Measurements from ENCODE around the gene SYT17. TPM values are rescaled to one million over a fixed set of nuclear protein-coding genes. Genes with fewer than 3 reads are reported as not detected.

The SYT17 gene
- total and polyA plus RNA-seq, 12 donors = 0.20 to 1.3 (median 0.59) TPM

DNA sequence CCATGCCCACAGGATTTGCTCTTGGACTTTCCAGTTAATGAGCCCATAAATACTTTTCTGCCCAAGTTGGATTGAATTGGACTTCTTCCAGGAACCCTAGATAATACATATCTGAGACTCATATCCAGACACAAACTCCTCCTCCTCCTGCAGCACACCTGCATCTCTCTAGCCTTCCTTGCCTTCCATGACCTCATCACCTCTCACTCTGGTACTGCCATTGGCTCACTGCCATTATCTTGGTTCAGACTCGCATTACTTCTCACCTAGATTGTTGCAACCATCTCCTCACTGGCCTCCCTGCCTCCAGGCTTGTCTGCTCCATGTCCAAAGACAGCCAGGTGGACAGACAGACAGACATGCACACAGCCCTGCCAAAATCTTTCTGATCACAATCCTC is 4.8 kb upstream of the SYT17 start:
- DNase-seq (no peak), ATAC-seq (no peak)
- H3K4me3 ChIP-seq = no peak overlapping the region
- intact Hi-C loops (cut with DNase I) = loop anchor here in 4 of 10 donors (10.0 kb wide), 3 partner anchors 48 to 212 kb away; partner anchors contain the start of gene ITPRIPL2 (in 2 of the 4)
- H3K36me3 ChIP-seq = no peaks in the 10 kb centered on the region
- peaks cover 0 to 12% (median 6%) of the 10 kb centered on the region in 9 donors for H3K4me1 ChIP-seq
- no peak overlapping the region for H3K27ac ChIP-seq
- H3K27me3 ChIP-seq = peaks cover 0 to 30% (median 12%) of the 10 kb centered on the region in 7 donors
- H3K9me3 ChIP-seq = no peaks in the 10 kb centered on the region
- WGBS, 2 donors = 79 to 90% methylated on average over 1 of the region's 1 CpG
- TF ChIP-seq, protein P1, sequence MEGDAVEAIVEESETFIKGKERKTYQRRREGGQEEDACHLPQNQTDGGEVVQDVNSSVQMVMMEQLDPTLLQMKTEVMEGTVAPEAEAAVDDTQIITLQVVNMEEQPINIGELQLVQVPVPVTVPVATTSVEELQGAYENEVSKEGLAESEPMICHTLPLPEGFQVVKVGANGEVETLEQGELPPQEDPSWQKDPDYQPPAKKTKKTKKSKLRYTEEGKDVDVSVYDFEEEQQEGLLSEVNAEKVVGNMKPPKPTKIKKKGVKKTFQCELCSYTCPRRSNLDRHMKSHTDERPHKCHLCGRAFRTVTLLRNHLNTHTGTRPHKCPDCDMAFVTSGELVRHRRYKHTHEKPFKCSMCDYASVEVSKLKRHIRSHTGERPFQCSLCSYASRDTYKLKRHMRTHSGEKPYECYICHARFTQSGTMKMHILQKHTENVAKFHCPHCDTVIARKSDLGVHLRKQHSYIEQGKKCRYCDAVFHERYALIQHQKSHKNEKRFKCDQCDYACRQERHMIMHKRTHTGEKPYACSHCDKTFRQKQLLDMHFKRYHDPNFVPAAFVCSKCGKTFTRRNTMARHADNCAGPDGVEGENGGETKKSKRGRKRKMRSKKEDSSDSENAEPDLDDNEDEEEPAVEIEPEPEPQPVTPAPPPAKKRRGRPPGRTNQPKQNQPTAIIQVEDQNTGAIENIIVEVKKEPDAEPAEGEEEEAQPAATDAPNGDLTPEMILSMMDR (IDR thresholded peaks at IDR 0.05) = no peak

DNA sequence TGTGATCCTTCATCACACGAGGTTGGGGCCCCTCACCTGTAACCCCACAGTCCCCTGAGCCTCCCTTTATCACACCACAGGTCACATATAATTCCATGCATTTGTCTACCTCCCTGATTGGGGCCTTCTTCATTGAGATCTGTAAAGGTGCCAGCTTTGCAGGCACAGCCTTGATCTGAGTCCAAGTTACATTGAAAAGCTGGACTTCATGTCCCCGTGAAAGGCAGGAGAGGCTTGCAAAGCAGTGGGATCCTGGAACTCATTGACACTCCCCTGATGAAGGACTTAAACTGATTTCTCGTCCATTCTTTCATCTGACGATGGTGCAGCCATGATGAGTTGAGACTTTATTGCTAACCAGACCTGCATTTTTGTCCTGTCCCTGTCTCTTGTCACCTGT is 3.8 kb upstream of the SYT17 start:
- intact Hi-C loops (cut with DNase I) = loop anchor here in 4 of 10 donors (10.0 kb wide), 3 partner anchors 49 to 211 kb away; partner anchors contain the start of gene ITPRIPL2 (in 2 of the 4)
- Histone ChIP-seq H3K4me3 (no peak overlapping the region), H3K36me3 (no peaks in the 10 kb centered on the region), H3K4me1 (peaks cover 0 to 22% (median 15%) of the 10 kb centered on the region in 9 donors), H3K27me3 (peaks cover 0 to 39% (median 22%) of the 10 kb centered on the region in 7 donors), H3K27ac (no peak overlapping the region), H3K9me3 (no peaks in the 10 kb centered on the region)
- ATAC-seq (no peak), DNase-seq (no peak)
- TF ChIP-seq, protein P1 (IDR thresholded peaks at IDR 0.05) = no peak
- 63 to 75% methylated on average over 4 of the region's 4 CpGs for WGBS, 2 donors

- Histone ChIP-seq H3K4me1 (peaks cover 0 to 24% (median 15%) of the 10 kb centered on the region in 9 donors), H3K27ac (no peak overlapping the region), H3K4me3 (no peak overlapping the region), H3K27me3 (peaks cover 0 to 47% (median 27%) of the 10 kb centered on the region in 7 donors), H3K9me3 (no peaks in the 10 kb centered on the region), H3K36me3 (no peaks in the 10 kb centered on the region)
- 69 to 80% methylated on average over 5 of the region's 5 CpGs for WGBS, 2 donors
- intact Hi-C loops (cut with DNase I) = loop anchor here in 6 of 10 donors (5.0 to 10.0 kb wide), 6 partner anchors 50 to 337 kb away; partner anchors contain the start of gene ITPRIPL2 (in 2 of the 6)
- ATAC-seq (no peak), DNase-seq (no peak)
- TF ChIP-seq, protein P1 (IDR thresholded peaks at IDR 0.05) = no peak
These were observed 2.9 kb upstream of the SYT17 start for GRCh38 chr16:19165101-19165500.

- WGBS, 2 donors = 70 to 80% methylated on average over 2 of the region's 2 CpGs
- H3K4me1 ChIP-seq = peaks cover 0 to 24% (median 15%) of the 10 kb centered on the region in 9 donors
- DNase-seq (no peak), ATAC-seq (no peak)
- no peaks in the 10 kb centered on the region for H3K36me3 ChIP-seq
- no peak overlapping the region for H3K27ac ChIP-seq
- TF ChIP-seq, protein P1 (IDR thresholded peaks at IDR 0.05) = no peak
- H3K9me3 ChIP-seq = no peaks in the 10 kb centered on the region
- H3K27me3 ChIP-seq = peaks cover 0 to 61% (median 27%) of the 10 kb centered on the region in 7 donors
- intact Hi-C loops (cut with DNase I) = loop anchor here in 7 of 10 donors (2.0 to 10.0 kb wide), 9 partner anchors 52 to 336 kb away; partner anchors contain the start of gene ITPRIPL2 (in 2 of the 7)
- no peak overlapping the region for H3K4me3 ChIP-seq
These were observed 1.5 kb upstream of the SYT17 start for GRCh38 chr16:19166500-19166899.
